CD4-positive, alpha-beta T cell treated with Interferon gamma for 1 hour (primary cell): ENCODE results near the gene FAM3D.
A peak's percentile ranks its signal among the peaks of the same experiment; 100 is the strongest.

Source experiments
- DNase-seq: peaks from one replicate; pipeline ENCODE4 v3.0.0-alpha.2; 2020

FAM3D gene

DNA sequence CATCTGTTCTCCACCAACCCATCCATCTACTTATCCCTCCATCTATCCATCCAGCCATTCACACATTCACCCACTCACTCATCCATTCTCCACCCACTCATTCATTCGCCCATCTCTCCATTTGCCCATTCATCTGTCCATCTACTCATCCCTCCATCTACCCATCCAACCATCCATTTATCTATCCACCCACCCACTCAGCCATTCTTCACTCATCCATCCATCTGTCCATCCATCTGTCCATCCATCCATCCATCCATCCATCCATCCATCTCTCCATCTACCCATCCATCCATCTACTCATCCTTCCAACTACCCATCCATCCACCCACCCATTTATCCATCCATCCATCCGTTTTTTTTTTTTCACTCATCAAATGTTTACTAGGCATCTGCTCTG, 13.9 kb downstream of the FAM3D start:
- no peak for DNase-seq

DNA sequence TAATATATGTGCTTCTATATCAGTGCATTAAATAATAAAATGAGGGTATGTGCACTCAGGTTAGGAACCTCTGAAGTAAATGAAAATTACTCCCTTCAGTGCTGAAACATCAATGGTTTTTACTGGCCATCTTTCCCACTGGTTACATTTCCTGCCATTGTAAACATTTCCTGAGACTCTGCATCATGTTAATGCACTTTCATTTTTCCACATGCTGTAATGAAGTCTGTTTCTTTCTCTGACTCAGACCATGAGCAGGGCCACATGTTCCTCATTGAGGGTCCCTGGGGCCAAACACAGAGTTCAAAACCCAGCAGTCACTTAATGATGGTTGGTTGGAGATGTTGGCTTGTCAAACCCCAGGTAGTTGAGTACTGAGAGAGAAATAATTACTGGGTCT, 15.3 kb downstream of the FAM3D start:
- no peak for DNase-seq

DNA sequence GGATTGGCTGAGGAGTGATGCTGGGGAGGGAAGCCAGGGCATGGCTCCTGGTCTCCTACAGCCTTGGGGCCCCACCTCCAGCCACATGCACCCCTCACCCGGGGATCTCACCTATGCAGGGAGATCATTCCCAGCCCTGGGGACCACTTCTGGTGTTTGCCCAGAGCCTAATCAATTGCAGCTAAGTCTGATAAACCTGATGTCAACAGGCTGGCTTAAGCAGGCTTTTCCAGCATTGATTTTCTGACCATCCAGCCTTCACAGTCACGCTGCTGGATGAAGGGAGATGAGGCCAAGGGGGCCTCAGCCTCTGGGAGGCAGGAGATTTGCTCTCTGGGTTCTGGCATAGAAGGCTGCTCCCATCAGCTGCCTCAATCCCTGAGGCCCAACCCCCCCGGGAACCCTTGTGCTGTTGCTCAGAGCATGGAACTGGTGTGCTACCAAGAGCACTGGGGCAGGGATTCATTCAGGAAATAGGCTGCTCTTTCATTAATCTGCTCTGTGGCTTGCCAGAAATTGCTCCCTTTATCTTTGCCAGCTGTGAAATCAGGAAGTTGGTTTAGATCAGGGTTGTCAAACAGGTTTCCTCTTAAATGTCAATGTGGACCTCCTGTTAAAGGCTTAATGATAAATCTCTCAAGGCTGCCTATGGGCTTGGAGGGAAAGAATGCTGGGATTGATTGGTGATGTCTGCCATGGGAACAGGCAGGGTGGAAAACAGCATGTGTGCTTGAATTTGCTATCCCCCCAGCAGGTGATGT, 19.0 kb downstream of the FAM3D start:
- DNase-seq = no peak

DNA sequence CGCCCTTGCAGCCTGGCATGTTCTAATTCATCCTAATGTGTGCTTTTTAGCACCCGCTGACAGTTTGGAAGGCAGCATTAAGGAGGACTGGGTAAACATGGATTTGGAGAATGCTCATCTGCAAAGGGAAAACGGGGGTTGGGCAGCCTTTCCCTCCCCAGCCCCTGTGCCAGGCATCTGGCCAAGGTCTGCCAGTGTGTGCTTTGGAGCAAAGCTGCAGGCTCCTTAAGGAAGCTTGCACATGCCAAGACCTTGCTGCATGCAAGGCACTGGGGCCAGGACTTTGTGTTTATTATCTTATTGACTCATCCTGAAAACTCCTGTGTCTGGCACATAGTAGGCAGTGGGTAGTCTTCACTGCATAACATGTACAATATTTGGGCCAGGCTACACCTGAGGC, 20.1 kb downstream of the FAM3D start:
- DNase-seq = no peak

DNA sequence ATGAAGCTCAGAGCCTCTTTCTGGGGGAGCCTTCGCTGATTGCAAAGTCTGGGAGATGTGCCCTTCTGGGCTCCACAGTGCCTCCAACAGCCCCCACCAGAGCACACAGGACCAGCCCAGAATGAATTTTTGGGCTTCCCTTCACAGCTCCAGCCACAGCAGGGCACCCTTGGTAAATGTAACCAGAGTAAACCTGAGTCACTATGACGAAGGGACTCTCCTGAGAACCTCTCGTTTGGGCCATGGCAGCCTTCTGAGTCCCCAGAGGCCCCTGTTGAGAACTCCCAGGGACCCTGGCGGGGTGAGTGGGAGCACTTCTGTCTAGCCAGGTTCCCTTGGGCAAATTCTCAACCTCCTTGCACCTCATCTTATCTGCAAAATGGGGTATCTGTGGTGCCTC, 20.8 kb downstream of the FAM3D start:
- DNase-seq = no peak

DNA sequence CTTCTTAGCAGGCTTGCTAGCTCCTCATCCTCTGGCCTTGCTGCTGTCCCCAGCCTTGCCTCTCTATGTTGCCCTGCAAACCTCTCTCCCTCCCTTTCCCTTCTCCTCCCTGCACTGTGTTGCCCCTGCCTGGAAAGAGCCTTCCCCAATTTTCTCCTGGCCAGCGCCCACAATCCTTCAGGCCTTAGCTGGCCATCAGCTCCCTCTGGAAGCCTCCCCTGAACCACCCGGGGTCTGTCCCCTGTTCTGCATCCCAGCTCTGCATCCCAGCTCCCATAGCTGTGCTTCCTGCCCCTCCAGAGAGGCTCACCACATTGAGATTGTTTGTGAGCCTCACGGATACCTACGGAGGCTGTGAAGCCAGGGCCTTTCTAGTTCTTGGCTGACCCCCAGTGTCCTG, 23.7 kb downstream of the FAM3D start:
- no peak for DNase-seq

DNA sequence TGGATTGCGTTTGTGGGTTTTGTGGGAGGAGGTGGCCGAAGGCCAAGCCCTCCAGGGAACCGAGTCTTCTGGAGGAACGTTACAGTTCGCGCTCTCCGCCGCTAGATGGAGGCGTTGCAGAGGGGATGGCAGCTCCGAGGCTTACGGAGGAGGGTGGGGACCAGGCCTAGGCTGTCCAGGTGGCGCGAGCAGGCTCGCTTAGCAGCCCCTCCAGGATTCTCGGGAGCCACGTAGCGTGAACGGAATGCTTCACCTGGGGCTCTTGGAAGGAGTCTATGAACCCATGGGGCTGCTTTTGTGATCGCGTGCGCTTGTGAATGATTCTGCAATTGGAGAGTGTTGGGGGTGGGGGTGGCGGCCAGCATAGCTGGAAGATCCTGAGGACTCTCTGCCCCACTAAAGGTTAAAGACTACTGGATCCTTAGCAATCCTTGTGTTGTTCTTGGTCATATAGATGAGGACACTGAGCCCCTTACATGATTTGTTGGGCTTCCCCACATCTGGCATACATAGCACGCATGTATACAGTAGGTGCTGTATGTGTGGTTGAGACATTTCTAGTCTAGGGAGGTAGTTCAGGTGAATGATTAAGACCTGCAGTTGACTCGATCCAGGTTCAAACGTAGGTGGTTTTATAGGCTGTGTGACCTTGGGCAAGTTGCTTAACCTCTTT, 25.7 kb downstream of the FAM3D start:
- DNase-seq = peak; percentile 34

DNA sequence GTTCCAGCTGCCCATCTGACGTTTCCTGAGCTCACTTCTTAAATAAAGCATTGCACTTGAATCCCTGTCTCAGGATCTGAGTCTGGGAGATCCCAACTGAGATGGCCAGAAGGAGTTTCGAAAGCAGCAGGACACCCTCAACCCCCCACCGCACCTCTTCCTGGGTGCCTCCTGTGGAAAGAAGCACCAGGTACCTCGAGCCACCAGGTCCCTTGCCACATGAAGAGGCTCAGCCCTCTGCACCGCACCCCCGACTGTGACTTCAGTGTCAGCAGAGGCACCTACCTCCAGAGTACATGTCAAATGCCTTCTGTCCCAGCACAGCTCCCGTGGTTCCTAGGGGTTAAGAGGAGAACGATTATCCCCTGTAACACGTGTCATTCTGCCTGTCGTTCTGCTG, 26.7 kb downstream of the FAM3D start:
- no peak for DNase-seq

DNA sequence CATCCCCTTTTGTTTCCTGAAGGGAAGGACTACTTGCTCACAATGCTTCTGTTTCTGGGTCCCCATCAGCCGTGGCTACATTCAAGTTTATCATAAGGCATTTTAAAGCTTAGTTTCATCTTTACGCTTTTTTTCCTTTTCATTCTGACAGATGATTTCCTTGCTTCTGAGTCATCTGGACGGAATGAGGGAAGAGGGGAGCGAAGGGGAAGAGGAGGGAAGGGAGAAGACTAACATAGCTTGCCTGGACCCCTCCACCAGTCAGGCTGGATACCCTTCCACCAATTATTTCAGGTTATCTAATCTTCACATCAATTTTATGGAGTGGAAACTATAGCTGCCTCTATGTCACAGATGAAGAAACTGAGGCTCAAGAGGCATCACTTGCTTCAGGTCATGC, 27.6 kb downstream of the FAM3D start:
- no peak for DNase-seq

DNA sequence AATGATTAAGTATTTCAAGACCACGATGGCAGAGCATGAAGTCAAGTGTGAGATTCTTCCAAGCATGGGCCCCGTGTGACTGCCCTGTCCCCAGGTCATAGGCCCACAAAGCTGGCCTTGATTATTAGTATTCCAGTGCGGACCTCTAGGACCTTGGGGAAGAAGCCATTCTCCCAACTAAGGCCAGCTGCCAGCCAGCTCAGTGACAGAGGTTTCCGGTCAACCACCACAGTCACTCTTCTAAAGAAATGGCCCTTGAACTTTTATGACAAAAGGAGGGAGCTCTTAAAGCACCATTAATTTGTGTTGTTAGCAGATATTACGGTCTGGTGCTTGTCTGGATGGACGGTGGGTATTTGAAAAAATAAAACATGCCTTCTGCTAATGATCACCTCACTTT, 28.0 kb downstream of the FAM3D start:
- no peak for DNase-seq

DNA sequence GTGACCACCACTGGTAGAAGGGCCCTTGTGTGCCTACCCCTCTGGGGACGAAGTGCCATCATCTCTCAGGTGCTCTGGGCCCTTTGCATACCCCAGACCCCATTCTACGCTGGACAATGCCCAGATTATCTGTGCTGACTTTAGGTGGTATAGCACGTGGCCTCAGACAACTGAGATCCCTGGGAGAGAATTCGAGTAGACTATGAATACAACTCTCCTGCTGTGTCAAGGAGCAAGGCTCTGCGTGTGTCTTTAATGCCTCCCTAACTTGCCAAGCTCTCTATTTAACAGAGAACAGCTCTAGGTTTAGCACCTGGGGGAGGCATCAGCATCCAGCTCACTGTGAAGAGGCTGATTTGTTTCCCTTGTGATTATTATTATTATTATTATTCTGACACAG, 29.1 kb downstream of the FAM3D start:
- no peak for DNase-seq

DNA sequence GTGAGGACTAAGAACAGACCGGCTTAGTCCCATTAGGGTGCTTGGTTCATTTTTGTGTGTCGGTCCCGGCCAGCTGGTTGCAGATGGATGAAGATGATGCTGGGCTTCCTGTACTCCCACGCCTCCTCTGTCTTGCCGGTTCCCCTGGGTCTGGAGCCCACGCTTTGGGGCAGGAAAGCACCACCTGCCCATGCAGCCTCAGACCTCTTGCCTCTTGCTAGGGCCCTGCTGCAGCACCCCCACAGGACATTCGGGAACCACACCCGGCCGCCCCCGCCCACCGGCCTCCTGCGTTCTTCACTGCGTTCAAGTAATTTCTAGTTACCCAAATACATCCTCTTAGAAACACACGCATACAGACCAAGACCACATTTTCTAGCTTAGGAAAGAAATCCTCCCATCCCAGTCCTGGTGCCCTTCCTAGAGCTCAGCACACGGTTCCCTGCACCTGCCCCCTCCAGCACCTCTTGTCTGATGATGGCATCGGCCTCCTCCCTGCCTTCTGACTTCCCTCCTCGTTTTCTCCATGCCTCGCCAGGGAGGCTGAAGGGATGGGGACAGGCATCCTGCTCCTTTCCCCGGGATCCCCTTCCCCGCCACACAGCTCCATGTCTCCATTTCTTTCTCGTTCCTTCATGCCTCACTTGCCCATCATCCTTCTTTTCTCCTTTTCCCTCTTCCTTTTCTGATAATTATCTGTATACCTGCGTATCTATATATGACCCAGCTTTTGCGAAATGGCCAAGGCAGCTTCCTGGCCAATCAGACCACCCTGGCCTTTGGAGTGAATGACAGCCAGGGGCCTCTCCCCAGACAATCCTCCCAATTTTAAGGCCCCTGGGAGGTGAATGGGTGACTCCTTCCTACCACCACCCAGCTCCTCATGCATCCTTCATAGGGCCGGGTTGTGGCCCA, 30.9 kb downstream of the FAM3D start:
- DNase-seq = no peak

DNA sequence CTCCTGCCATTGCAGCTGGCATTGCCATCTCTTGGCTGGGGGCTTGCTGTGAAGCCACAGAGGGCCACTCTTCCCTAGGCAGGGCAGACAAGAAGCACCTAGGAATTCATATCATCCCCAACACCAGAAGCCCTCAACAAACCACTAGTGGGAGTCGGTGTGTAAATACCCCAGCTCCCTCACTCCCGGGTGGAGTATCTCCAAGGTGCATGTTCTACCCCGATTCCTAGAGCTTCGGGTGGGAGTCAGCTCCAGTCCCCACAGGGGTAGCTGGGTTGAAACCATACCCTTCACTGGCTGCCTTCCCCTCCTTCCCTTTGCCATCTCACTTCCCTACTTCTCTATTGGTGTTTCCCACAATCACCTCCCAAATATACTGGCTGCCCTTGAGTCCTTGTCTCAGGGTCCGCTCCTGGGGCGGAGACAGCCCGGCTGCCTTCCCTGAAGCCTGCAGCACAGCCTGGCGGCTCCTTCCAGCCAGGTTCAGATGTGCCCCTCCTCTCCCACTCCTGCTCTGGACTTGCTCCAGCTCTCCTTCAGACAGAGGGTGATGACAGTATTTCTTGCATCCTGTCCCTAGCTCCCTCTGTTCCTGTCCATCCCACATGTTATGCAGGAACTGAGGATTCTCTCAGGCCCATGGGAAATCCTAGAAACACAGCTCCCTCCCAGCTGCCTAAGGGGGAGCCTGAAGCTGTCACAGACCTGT, 33.3 kb downstream of the FAM3D start:
- DNase-seq = no peak

DNA sequence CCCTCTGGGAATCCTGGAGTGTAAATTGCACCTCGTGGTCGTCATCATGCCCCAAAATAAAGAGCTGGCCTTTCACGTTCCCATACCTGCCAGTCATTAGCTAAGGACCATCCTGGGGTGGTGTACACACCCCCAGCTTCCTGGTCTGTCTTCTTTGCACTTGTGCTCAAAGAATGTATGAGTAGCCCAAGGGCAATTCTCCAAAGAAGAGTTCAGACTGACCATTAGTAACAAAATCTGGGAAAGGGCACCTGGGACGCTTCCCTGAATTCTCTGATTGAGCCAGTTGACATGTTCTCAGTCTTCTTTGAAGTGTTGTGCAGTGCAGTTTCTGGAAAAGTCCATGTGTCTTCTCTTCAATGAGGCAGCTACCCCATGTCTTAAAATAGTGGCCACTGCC, 34.8 kb downstream of the FAM3D start:
- no peak for DNase-seq

DNA sequence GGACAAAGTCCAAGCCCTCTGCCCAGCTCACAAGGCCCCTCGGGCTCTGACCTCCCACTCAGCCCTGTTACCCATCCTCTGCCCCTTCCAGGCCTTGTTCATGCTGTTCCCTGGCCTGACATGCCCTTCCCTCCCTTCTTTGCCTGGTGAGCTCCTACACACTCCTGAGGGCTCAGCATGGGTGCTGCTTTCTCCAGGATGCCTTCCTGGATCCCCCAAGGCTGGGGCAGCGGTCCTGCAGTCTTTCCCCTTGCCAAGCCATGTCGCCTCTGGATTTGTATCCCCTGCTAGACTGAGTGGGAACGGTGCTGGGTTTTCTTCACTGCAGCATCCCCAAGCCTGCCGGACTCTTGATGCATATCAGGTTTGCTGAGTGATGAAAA, 35.9 kb downstream of the FAM3D start:
- DNase-seq = no peak

DNA sequence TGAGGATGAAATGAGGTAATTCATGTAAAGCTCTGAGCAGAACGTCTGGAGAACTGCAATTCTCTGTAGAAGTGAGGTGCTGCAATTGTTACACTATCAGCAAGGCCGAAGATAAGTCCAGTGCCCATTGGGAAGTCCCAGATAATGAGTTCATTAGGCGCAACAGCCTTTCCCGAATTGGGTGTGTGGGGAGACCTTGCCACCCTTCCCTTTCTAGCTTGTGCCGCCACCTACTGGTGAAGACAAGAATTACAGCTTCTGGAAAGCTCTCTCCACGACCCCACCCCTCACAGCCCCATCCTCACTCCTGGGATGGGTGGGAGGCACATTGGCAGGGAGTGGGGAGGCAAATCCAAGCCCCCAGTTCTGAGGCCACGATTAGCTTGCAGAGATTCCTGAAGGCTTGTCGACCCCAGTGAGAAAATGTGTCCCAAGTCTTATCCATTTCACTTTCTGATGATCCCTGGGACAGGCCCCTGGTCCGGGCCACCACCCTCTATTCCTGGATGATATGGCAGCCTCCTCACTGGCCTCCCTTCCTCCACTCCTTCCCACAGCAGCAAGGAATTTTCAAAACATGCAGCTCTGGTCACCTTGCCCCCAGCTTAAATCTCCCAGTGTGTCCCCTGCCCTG, 36.4 kb downstream of the FAM3D start:
- peak; percentile 32 for DNase-seq

DNA sequence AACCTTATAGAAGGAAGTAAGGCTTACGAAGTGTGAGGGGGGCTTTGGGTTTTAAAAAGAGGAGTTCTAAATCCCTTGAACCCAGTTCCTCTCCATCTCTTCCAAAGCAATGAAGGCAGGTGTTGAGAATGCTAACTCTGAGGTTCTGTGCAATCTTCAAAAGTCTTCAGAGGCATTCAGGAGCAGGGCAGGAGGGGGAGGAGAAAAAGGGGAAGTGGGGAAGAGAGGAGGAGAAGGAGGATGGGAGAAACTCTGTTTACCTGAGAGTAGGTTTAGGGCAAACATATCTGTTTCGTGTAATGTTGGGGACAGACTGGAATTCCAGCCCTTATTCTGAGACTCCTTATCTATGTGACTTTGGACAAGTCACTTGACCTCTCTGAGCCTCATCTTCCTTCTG, 36.9 kb downstream of the FAM3D start:
- DNase-seq = no peak

DNA sequence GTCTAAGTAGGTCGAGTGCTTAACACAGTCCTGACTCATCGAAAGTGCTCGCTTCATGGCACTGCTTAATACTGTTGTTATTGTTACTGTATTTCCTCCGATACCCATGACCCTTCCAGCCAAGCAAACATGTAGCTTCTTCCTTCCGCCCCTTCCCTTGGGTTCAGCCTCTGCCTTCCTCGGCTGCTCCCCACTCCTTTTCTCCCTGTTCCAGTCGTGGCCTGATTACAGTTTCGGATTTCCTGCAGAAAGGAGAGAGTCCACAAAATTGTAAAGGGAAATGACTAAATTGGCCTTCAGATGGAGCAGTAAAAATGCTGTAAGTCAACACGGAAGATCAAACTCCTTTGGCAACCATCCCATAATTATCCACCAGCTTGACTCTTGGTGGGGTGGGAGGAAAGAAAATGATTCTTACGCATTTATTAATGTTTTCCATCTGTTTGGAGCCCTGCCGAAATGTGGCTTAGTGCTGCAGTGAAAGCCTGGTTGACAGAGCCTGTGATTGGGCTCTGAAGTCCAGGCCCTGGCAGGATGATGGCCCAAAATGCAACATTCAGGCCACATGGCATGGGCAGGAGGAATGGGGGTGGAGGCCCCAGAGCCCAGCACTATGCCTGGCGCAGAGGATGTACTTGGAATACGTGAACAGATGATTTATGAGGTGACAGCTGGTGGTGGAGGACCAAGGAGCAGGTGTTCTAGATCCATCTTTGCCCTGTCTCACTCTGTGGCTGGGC, 37.6 kb downstream of the FAM3D start:
- DNase-seq = no peak

DNA sequence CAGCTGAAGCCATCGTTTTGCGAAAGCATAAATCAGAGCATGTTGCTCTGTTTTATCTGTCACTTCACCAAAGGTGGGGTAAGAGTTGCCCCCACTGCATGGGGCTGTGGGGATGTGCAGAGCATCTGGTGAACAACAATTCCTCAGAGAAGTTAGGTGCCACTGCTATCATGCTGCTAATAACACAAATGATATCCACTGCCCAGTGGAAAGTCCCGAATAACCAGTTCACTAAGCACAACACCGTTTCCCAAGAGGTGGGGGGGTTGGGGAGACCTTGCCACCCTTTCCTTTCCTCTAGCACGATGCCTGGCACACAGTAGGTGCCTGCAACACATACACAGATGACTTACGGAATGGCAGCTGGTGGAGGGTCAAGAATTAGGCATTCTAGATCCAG, 38.6 kb downstream of the FAM3D start:
- no peak for DNase-seq

DNA sequence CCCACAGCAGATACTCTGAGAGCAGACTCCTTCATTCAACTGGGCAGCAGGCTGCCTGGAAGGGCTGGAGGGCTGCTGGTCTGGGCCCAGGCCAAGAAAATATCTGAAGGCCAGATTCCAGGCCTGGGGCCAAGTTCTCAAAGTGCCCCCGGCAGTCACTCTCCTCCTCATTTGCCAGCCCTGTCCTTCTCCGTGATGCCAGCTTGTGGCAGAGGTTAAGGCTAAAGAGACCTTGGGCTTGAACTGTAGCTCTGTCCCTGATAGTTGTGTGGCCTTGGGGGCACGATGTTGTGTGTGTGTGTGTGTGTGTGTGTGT, 39.0 kb downstream of the FAM3D start:
- DNase-seq = no peak

DNA sequence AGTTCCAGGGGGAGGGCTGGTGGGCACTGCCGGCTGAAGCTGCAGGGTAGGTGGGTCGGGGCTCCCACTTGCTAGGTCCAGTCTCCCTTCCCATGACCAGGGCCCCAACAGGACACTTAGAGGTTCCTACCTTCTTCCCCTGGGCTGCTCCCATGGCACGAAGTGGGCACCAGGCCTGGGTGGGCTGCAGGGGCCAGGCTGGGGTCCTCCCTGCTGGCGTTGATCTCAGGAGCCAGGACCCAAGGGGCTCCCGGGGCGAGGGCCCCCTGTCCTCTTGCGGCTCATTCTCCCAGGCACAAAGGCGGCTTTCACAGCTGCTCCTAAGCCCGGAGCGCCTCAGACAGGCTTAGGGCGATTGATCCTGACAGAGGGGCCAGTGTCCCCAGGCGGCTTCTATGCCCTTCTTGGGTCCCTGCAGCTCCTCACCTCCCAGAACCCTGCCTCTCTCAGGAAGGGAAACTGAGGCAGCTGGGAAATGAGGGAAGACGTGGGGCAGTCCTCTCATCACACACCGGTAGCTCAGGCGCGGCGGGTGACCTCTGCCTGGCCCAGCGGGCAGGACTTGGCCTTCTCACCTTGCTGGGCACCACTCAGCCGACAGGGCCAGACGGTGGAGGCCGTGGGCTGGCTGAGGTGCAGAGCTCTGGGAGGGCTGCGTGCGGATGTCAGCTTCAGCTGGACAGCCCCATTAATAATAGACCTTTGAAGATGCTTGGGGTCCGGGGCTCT, 39.6 kb downstream of the FAM3D start:
- DNase-seq = no peak
